ENCODE measurements around the gene TAF4B.
"Not testable (repeated sequence)": the region's sequence is repeated elsewhere in the genome, so short reads cannot be mapped to it uniquely, and the experiment has no call there.

The TAF4B gene

GRCh38 chr18:26312199-26312598 lies 86.0 kb downstream of the TAF4B start:
- no peak for DNase-seq

GRCh38 chr18:26317398-26317797 lies 91.2 kb downstream of the TAF4B start:
- no peak for DNase-seq

- no peak for DNase-seq
Observed at GRCh38 chr18:26320686-26321085, 94.4 kb downstream of the TAF4B start.

GRCh38 chr18:26322890-26323653 lies 96.8 kb downstream of the TAF4B start:
- DNase-seq, result no peak

- no peak for DNase-seq
Observed at GRCh38 chr18:26325771-26326170, 99.5 kb downstream of the TAF4B start.

- no peak for DNase-seq
Observed at GRCh38 chr18:26327062-26327461, 100.8 kb downstream of the TAF4B start.

GRCh38 chr18:26332991-26333390 lies 106.7 kb downstream of the TAF4B start:
- no peak for DNase-seq

- no peak for DNase-seq
Observed at GRCh38 chr18:26335156-26335555, 108.9 kb downstream of the TAF4B start.

GRCh38 chr18:26335571-26336487 lies 109.6 kb downstream of the TAF4B start:
- no peak for DNase-seq

- no peak for DNase-seq
Observed at GRCh38 chr18:26336572-26336971, 110.3 kb downstream of the TAF4B start.

- DNase-seq, result no peak
Observed at GRCh38 chr18:26342646-26343045, 116.4 kb downstream of the TAF4B start.

GRCh38 chr18:26350961-26351360 lies 124.7 kb downstream of the TAF4B start:
- DNase-seq, result no peak

GRCh38 chr18:26356045-26356785 lies 130.0 kb downstream of the TAF4B start:
- no peak for DNase-seq

- no peak for DNase-seq
Observed at GRCh38 chr18:26357960-26358359, 131.7 kb downstream of the TAF4B start.

- DNase-seq, result no peak
Observed at GRCh38 chr18:26362021-26362420, 135.8 kb downstream of the TAF4B start.

- DNase-seq, result no peak
Observed at GRCh38 chr18:26367425-26367824, 141.2 kb downstream of the TAF4B start.

- DNase-seq, result no peak
Observed at GRCh38 chr18:26370037-26370436, 143.8 kb downstream of the TAF4B start.

- no peak for DNase-seq
Observed at GRCh38 chr18:26376105-26376504, 149.9 kb downstream of the TAF4B start.

GRCh38 chr18:26378701-26379100 lies 152.5 kb downstream of the TAF4B start:
- DNase-seq, result no peak

- not testable (repeated sequence) for DNase-seq
Observed at GRCh38 chr18:26381555-26381954, 155.3 kb downstream of the TAF4B start.

- DNase-seq, result no peak
Observed at GRCh38 chr18:26383454-26384270, 157.4 kb downstream of the TAF4B start.

GRCh38 chr18:26386002-26386401 lies 159.8 kb downstream of the TAF4B start:
- DNase-seq, result no peak
